K562 (cell line): ENCODE measurements around the gene GNRHR. TPM values are rescaled to one million over a fixed set of nuclear protein-coding genes. Genes with fewer than 3 reads are reported as not detected.

Source experiments
- BCL6 ChIP-seq: fragments of 250-450 bp; sonication (Bioruptor Pico); IDR thresholded peaks from 2 replicates; pipeline ENCODE4 v1.4.0; 2020
- BMI1 ChIP-seq: fragments of 150-350 bp; IDR thresholded peaks from 2 replicates; pipeline ENCODE4 v1.6.1; 2014; ENCODE audit warnings: low read length
- CBFA2T3 ChIP-seq: fragments of 450-650 bp; IDR thresholded peaks from 2 replicates; pipeline ENCODE4 v1.6.1; 2017
- COPS2 ChIP-seq: fragments of 450-650 bp; conservative IDR thresholded peaks from 2 replicates; pipeline ENCODE4 v1.6.1; 2016; ENCODE audit warnings: mild to moderate bottlenecking, moderate library complexity
- EP300 ChIP-seq: IDR thresholded peaks from 2 replicates; pipeline ENCODE4 v1.6.1; 2012; ENCODE audit warnings: low read length, improper control_type of control experiment
- GTF2F1 ChIP-seq: IDR thresholded peaks from 2 replicates; pipeline ENCODE4 v1.6.1; 2011; ENCODE audit warnings: low read depth, low read length, improper control_type of control experiment
- NRF1 ChIP-seq, 2 experiments: fragments of 450-650 bp; IDR thresholded peaks in 1 of 2; conservative IDR thresholded peaks in 1 of 2; 2 replicates each; pipeline ENCODE4 v1.6.1; 2014; ENCODE audit warnings: mild to moderate bottlenecking in 2 of 2
- PHB2 ChIP-seq: fragments of 450-650 bp; IDR thresholded peaks from 2 replicates; pipeline ENCODE4 v1.6.1; 2017; ENCODE audit warnings: low read depth
- POLR3A ChIP-seq: IDR thresholded peaks from 2 replicates; pipeline ENCODE4 v1.6.1; 2011; ENCODE audit warnings: borderline replicate concordance, mild to moderate bottlenecking, moderate library complexity; ENCODE audit not compliant: insufficient read length, insufficient read depth; ENCODE audit errors: extremely low read depth
- RB1 ChIP-seq: fragments of 450-650 bp; IDR thresholded peaks from 2 replicates; pipeline ENCODE4 v1.6.1; 2017; ENCODE audit warnings: low read depth, mild to moderate bottlenecking
- SMAD2 ChIP-seq: fragments of 150-350 bp; IDR thresholded peaks from 2 replicates; pipeline ENCODE4 v1.6.1; 2014; ENCODE audit warnings: low read depth, mild to moderate bottlenecking, low read length
- TBP ChIP-seq: optimal IDR thresholded peaks from 2 replicates; pipeline ENCODE3; 2011; ENCODE audit warnings: low read depth, low read length, improper control_type of control experiment
- TOE1 ChIP-seq, 2 experiments: fragments of 450-650 bp in 1 of 2; sonication (generic) in 1 of 2; formaldehyde crosslinking in 1 of 2; IDR thresholded peaks; 2 replicates each; pipeline versions ENCODE4 v1.7.1 to v1.8.0; 2016 to 2022; ENCODE audit warnings: borderline replicate concordance in 2 of 2, mild to moderate bottlenecking in 2 of 2, antibody characterized with exemption in 1 of 2, inconsistent platforms in 1 of 2, low read depth in 1 of 2, missing genetic modification reagents in 1 of 2, moderate library complexity in 1 of 2
- ZC3H4 ChIP-seq: sonication (generic); formaldehyde crosslinking; IDR thresholded peaks from 2 replicates; pipeline ENCODE4 v1.9.0; 2021; ENCODE audit warnings: missing genetic modification reagents, borderline replicate concordance
- ZHX1 ChIP-seq: fragments of 150-350 bp; conservative IDR thresholded peaks from 2 replicates; pipeline ENCODE4 v1.6.1; 2014; ENCODE audit warnings: low read length
- ZNF232 ChIP-seq: sonication (generic); formaldehyde crosslinking; IDR thresholded peaks from 2 replicates; pipeline ENCODE4 v1.8.0; 2022; ENCODE audit warnings: mild to moderate bottlenecking, missing genetic modification reagents
- ZNF316 ChIP-seq: fragments of 450-650 bp; IDR thresholded peaks from 2 replicates; pipeline ENCODE4 v1.6.1; 2016
- polyA plus RNA-seq, 8 experiments: library from polyadenylated mRNA; depleted of rRNA in 4 of 8; stranded (reverse) in 5 of 8; unstranded in 3 of 8; fragments of >200 nt; fragmentation: Nextera tagmentation in 2 of 8; fragmentation: Illumina TruSeq in 1 of 8; extraction: Ambion mirVana in 2 of 8; extraction: Trizol in 1 of 8; gene quantifications; 2 replicates each; pipeline versions ENCODE4 v1.2.1 to v1.2.3, GENCODE V29; 2011 to 2014; ENCODE audit warnings: inconsistent platforms in 1 of 8, missing spikeins in 1 of 8
- total RNA-seq, 7 experiments: library from RNA; depleted of rRNA in 6 of 7; stranded (reverse); fragments of >200 nt in 6 of 7; fragmentation: Illumina TruSeq in 2 of 7; extraction: Trizol in 2 of 7; gene quantifications; 2 replicates each; pipeline versions ENCODE4 v1.2.1 to v1.2.3, GENCODE V29; 2011 to 2021; ENCODE audit warnings: low replicate concordance in 1 of 7

GNRHR gene
- total and polyA plus RNA-seq, 9 of the 15 experiments (the other 6 are each of a cell fraction or from before 2014, with no cell fraction given), result 0.06 to 0.13 TPM; not detected in 7

DNA sequence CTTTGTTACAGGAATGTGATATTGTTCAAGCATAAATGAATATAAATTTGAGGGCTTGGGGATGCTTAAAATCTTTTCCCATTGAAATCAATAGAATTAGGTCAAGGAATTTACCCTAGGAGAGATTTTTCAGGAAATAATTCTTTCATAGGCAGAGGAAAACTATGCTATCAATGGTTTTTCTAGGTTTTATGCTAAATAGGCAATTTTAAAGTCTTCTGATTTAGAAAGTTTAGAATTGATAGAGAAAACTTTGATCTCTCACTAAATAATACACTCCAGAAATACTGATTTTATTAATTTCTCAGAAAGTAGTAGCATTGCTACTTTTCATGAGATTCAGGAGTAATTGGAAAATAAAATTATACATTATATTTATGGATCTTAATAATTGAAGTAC, 36.5 kb upstream of the GNRHR start (continued):
- TF ChIP-seq ZHX1 (no peak), ZNF316 (peak; percentile 59), GTF2F1 (no peak), BCL6 (CRISPR knock-in tag) (no peak), EP300 (no peak), TBP (no peak), COPS2 (no peak), SMAD2 (no peak), CBFA2T3 (no peak), POLR3A (no peak), ZNF232 (CRISPR knock-in tag) (no peak), PHB2 (no peak), BMI1 (no peak), NRF1 (conservative IDR thresholded peaks at IDR 0.05 in 1 of 2, IDR thresholded peaks at IDR 0.05 in 1 of 2) (no peak), ZC3H4 (no peak), RB1 (no peak), TOE1 (IDR thresholded peaks at IDR 0.05; ENCODE audit: borderline replicate concordance) (no peak), TOE1 (CRISPR knock-in tag; IDR thresholded peaks at IDR 0.05; ENCODE audit: borderline replicate concordance, low read depth) (no peak)
